Body of pancreas (tissue), 4 donors: ENCODE measurements around the gene SOAT2. TPM values are rescaled to one million over a fixed set of nuclear protein-coding genes. Genes with fewer than 3 reads are reported as not detected.

ENCODE experiments used
- ATAC-seq: fragments of 150-250 bp; one replicate; pipeline ENCODE4 v1.9.1; 2016
- DNase-seq, 4 donors: peaks; one replicate each; pipeline ENCODE4 v3.0.0-alpha.2; 2019
- H3K27ac ChIP-seq, 4 donors: fragments of 200-600 bp; sonication (generic); 1 replicate in 3 of 4; 2 replicates in 1 of 4; pipeline versions ENCODE4 v1.5.1 to v1.6.1; 2016 to 2019; ENCODE audit warnings: mild to moderate bottlenecking in 1 of 4, mixed read lengths in 1 of 4, moderate library complexity in 1 of 4
- H3K27me3 ChIP-seq, 2 donors: fragments of 200-600 bp; sonication (generic); one replicate each; pipeline ENCODE4 v1.6.0; 2016; ENCODE audit warnings: mild to moderate bottlenecking in 1 of 2
- H3K36me3 ChIP-seq, 2 donors: fragments of 200-600 bp; sonication (generic); replicated peaks in 1 of 2; 2 replicates each; pipeline ENCODE4 v1.5.1; 2016; ENCODE audit warnings: low read depth in 2 of 2; ENCODE audit not compliant: insufficient read depth in 1 of 2
- H3K4me1 ChIP-seq: fragments of 200-600 bp; sonication (generic); one replicate; pipeline ENCODE4 v1.6.0; 2016
- H3K4me3 ChIP-seq, 2 donors: fragments of 200-600 bp; sonication (generic); 1 replicate in 1 of 2; 2 replicates in 1 of 2; pipeline ENCODE4 v1.5.1; 2016 to 2019
- H3K9me3 ChIP-seq, 3 donors: fragments of 200-600 bp; sonication (generic); 1 replicate in 2 of 3; 2 replicates in 1 of 3; pipeline ENCODE4 v1.5.1; 2016
- CTCF ChIP-seq, 7 experiments: fragments of 450-650 bp in 4 of 7; fragments of 200-600 bp in 3 of 7; sonication (generic) in 3 of 7; IDR thresholded peaks; one replicate each; pipeline ENCODE4 v1.5.1; 2016 to 2019; ENCODE audit warnings: antibody characterized with exemption in 7 of 7
- POLR2A ChIP-seq, 3 donors: fragments of 450-650 bp; IDR thresholded peaks; one replicate each; pipeline ENCODE4 v1.6.1; 2016; ENCODE audit warnings: antibody characterized with exemption in 3 of 3, mild to moderate bottlenecking in 2 of 3
- WGBS, 2 donors: methylation state at CpG; one replicate each; pipeline ENCODE4 v1.1.5; 2017; 5-methylcytosine and 5-hydroxymethylcytosine counted together
- intact Hi-C: fragments of 100-400 bp; cut with DNase I; formaldehyde crosslinking; loops from one replicate; pipeline ENCODE4 v1.15.1; 2023
- total RNA-seq, 2 donors: library from RNA; depleted of rRNA; stranded (reverse); fragments of >200 nt; gene quantifications; one replicate each; pipeline ENCODE4 v1.1.0, GENCODE V29; 2016

The SOAT2 gene
- total RNA-seq, 2 donors from 2014 or later, result not detected

GRCh38 chr12:53145383-53146260 is 42.3 kb downstream of the SOAT2 start:
- Histone ChIP-seq H3K9me3 (no peaks in the 10 kb centered on the region), H3K27ac (no peak overlapping the region), H3K36me3 (no peaks in the 10 kb centered on the region), H3K27me3 (no peaks in the 10 kb centered on the region), H3K4me3 (no peak overlapping the region), H3K4me1 (peaks cover 8% of the 10 kb centered on the region)
- TF ChIP-seq CTCF (IDR thresholded peaks at IDR 0.05) (no peak), POLR2A (IDR thresholded peaks at IDR 0.05) (no peak)
- WGBS, 2 donors, result 73 to 80% methylated on average over 5 of the region's 5 CpGs
- intact Hi-C loops, result no loop called here
- ATAC-seq, result peak; percentile 53
- peak; percentile 18 to 53 (median 32) for DNase-seq

GRCh38 chr12:53147181-53147580 is 43.9 kb downstream of the SOAT2 start:
- Histone ChIP-seq H3K4me3 (no peak overlapping the region), H3K36me3 (no peaks in the 10 kb centered on the region), H3K4me1 (peaks cover 8% of the 10 kb centered on the region), H3K27ac (no peak overlapping the region), H3K27me3 (no peaks in the 10 kb centered on the region), H3K9me3 (no peaks in the 10 kb centered on the region)
- TF ChIP-seq POLR2A (IDR thresholded peaks at IDR 0.05) (no peak), CTCF (IDR thresholded peaks at IDR 0.05) (no peak)
- 69 to 80% methylated on average over 5 of the region's 5 CpGs for WGBS, 2 donors
- intact Hi-C loops, result no loop called here
- ATAC-seq (no peak), DNase-seq (no peak)

- intact Hi-C loops, result no loop called here
- TF ChIP-seq POLR2A (IDR thresholded peaks at IDR 0.05), result no peak
- no peak for TF ChIP-seq CTCF (IDR thresholded peaks at IDR 0.05)
- H3K27me3 ChIP-seq, result no peaks in the 10 kb centered on the region
- DNase-seq, result no peak
- no peak for ATAC-seq
- 77 to 79% methylated on average over 15 of the region's 15 CpGs for WGBS, 2 donors
- H3K4me3 ChIP-seq, result no peak overlapping the region
- no peak overlapping the region for H3K27ac ChIP-seq
- H3K9me3 ChIP-seq, result no peaks in the 10 kb centered on the region
- peaks cover 8% of the 10 kb centered on the region for H3K4me1 ChIP-seq
- H3K36me3 ChIP-seq, result no peaks in the 10 kb centered on the region
These were observed 44.4 kb downstream of the SOAT2 start for GRCh38 chr12:53147653-53148052.

GRCh38 chr12:53151039-53151438 is 47.8 kb downstream of the SOAT2 start:
- Histone ChIP-seq H3K4me3 (no peak overlapping the region), H3K9me3 (no peaks in the 10 kb centered on the region), H3K4me1 (no peaks in the 10 kb centered on the region), H3K27me3 (no peaks in the 10 kb centered on the region), H3K36me3 (no peaks in the 10 kb centered on the region), H3K27ac (no peak overlapping the region)
- TF ChIP-seq CTCF (IDR thresholded peaks at IDR 0.05) (no peak), POLR2A (IDR thresholded peaks at IDR 0.05) (no peak)
- intact Hi-C loops, result no loop called here
- ATAC-seq (no peak), DNase-seq (no peak)
- WGBS, 2 donors, result 89 to 90% methylated on average over 6 of the region's 6 CpGs

GRCh38 chr12:53152390-53152789 is 49.1 kb downstream of the SOAT2 start:
- Histone ChIP-seq H3K27me3 (no peaks in the 10 kb centered on the region), H3K27ac (no peak overlapping the region), H3K36me3 (no peaks in the 10 kb centered on the region), H3K4me1 (no peaks in the 10 kb centered on the region), H3K4me3 (no peak overlapping the region), H3K9me3 (no peaks in the 10 kb centered on the region)
- TF ChIP-seq CTCF (IDR thresholded peaks at IDR 0.05) (no peak), POLR2A (IDR thresholded peaks at IDR 0.05) (no peak)
- intact Hi-C loops, result no loop called here
- DNase-seq (no peak), ATAC-seq (no peak)
